Thyroid gland (tissue), 4 donors: Measurements from ENCODE around the gene TSPAN15. TPM values are rescaled to one million over a fixed set of nuclear protein-coding genes. Genes with fewer than 3 reads are reported as not detected.

ENCODE experiments used
- DNase-seq, 2 donors: peaks; one replicate each; pipeline ENCODE4 v3.0.0-alpha.2; 2019
- H3K27ac ChIP-seq, 3 donors: fragments of 200-600 bp; sonication (generic); 1 replicate in 2 of 3; 2 replicates in 1 of 3; pipeline ENCODE4 v1.5.1; 2016 to 2019; ENCODE audit warnings: mild to moderate bottlenecking in 1 of 3, moderate library complexity in 1 of 3
- H3K27me3 ChIP-seq: fragments of 200-600 bp; sonication (generic); one replicate; pipeline ENCODE4 v1.5.1; 2019
- H3K36me3 ChIP-seq, 2 donors: fragments of 200-600 bp; sonication (generic); one replicate each; pipeline ENCODE4 v1.5.1; 2016 to 2019
- H3K4me1 ChIP-seq, 2 donors: fragments of 200-600 bp; sonication (generic); one replicate each; pipeline ENCODE4 v1.5.1; 2017 to 2019
- H3K4me3 ChIP-seq, 3 donors: fragments of 200-600 bp; sonication (generic); replicated peaks in 1 of 3; 1 replicate in 2 of 3; 2 replicates in 1 of 3; pipeline ENCODE4 v1.5.1; 2016; ENCODE audit warnings: mild to moderate bottlenecking in 1 of 3
- H3K9me3 ChIP-seq: fragments of 200-600 bp; sonication (generic); one replicate; pipeline ENCODE4 v1.5.1; 2017
- POLR2A ChIP-seq, 2 donors: fragments of 450-650 bp; IDR thresholded peaks; one replicate each; pipeline ENCODE4 v1.6.1; 2017; ENCODE audit warnings: antibody characterized with exemption in 2 of 2, mild to moderate bottlenecking in 2 of 2, moderate library complexity in 1 of 2
- whole genome bisulfite sequencing, 2 donors: methylation state at CpG; one replicate each; pipeline ENCODE4 v1.1.5; 2017; 5-methylcytosine and 5-hydroxymethylcytosine counted together
- intact Hi-C: fragments of 100-400 bp; cut with DNase I; formaldehyde crosslinking; loops from one replicate; pipeline ENCODE4 v1.15.1; 2023
- total RNA-seq, 4 donors: library from RNA; depleted of rRNA; stranded (reverse); fragments of >200 nt; gene quantifications; one replicate each; pipeline ENCODE4 v1.2.3, GENCODE V29; 2016
- TF ChIP-seq, protein P1 (sequence below), 6 experiments: fragments of 200-600 bp in 3 of 6; fragments of 450-650 bp in 3 of 6; sonication (generic) in 3 of 6; IDR thresholded peaks; one replicate each; pipeline ENCODE4 v1.5.1; 2016 to 2019; ENCODE audit warnings: antibody characterized with exemption in 6 of 6, mild to moderate bottlenecking in 2 of 6, inconsistent platforms in 1 of 6, moderate library complexity in 1 of 6

TSPAN15 gene
- total RNA-seq, 4 donors from 2014 or later: 9.0 to 23.1 (median 17.2) TPM

DNA sequence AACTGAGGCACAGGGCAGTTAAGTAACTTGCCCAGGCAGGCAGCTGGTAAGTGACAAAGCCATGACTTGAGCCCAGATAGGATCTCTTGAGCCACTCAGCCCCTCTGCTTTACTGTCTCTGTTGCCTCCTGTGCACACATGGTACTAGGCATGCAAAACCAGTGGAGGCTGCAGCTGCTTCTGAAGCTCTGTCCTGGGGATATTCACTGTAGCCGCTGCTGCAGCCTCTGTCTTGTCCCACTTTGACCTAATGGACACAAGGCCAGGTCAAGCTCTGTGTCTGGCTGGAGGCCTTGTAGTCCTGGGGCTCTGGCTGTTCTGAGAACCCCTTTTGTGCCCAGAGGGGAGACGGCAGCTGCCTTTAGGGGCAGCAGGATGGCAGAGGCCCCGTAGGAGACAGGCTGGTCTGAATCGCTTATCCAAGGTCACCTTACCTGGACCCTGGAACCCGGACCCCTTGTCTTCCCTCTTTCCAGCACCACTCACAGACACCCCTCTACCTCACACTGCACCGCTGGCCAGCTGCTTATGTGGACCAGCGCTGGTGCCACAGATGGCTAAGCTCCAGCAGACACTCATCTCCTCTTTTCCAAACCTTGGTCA lies 57.6 kb downstream of the TSPAN15 start:
- no peak for TF ChIP-seq POLR2A (IDR thresholded peaks at IDR 0.05)
- TF ChIP-seq, protein P1, sequence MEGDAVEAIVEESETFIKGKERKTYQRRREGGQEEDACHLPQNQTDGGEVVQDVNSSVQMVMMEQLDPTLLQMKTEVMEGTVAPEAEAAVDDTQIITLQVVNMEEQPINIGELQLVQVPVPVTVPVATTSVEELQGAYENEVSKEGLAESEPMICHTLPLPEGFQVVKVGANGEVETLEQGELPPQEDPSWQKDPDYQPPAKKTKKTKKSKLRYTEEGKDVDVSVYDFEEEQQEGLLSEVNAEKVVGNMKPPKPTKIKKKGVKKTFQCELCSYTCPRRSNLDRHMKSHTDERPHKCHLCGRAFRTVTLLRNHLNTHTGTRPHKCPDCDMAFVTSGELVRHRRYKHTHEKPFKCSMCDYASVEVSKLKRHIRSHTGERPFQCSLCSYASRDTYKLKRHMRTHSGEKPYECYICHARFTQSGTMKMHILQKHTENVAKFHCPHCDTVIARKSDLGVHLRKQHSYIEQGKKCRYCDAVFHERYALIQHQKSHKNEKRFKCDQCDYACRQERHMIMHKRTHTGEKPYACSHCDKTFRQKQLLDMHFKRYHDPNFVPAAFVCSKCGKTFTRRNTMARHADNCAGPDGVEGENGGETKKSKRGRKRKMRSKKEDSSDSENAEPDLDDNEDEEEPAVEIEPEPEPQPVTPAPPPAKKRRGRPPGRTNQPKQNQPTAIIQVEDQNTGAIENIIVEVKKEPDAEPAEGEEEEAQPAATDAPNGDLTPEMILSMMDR (IDR thresholded peaks at IDR 0.05): no peak
- Histone ChIP-seq H3K4me1 (no peaks in the 10 kb centered on the region), H3K27me3 (no peaks in the 10 kb centered on the region), H3K4me3 (no peak overlapping the region), H3K27ac (no peak overlapping the region), H3K9me3 (no peaks in the 10 kb centered on the region), H3K36me3 (no peaks in the 10 kb centered on the region)
- WGBS, 2 donors: 89 to 93% methylated on average over 6 to 7 of the region's 7 CpGs
- DNase-seq: no peak
- intact Hi-C loops: loop anchor here (10.0 kb wide), 1 partner anchor 274 kb away; no protein-coding TSS in a partner anchor

DNA sequence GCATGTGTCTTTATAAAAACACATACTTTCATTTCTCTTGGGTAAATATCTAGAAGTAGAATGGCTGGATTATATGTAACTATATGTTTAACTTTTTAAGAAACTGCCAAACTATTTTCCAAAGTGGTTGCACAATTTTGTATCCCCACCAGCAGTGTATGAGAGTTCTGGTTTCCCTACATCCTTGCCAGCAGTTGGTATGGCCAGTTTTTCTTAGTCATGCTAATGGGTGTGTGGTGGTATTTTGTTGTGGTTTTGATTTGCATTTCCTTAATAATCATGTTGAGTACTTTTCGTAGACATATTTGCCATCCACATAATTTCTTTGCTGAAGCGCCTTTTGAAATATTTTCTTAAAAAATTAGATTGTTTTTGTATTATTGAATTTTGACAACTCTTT lies 61.6 kb downstream of the TSPAN15 start:
- H3K9me3 ChIP-seq: no peaks in the 10 kb centered on the region
- no peak overlapping the region for H3K27ac ChIP-seq
- no peaks in the 10 kb centered on the region for H3K4me1 ChIP-seq
- no peak overlapping the region for H3K4me3 ChIP-seq
- 46 to 49% methylated on average over 2 of the region's 2 CpGs for WGBS, 2 donors
- DNase-seq: no peak
- H3K27me3 ChIP-seq: no peaks in the 10 kb centered on the region
- intact Hi-C loops: no loop called here
- no peaks in the 10 kb centered on the region for H3K36me3 ChIP-seq
- TF ChIP-seq, protein P1 (IDR thresholded peaks at IDR 0.05): no peak
- no peak for TF ChIP-seq POLR2A (IDR thresholded peaks at IDR 0.05)

DNA sequence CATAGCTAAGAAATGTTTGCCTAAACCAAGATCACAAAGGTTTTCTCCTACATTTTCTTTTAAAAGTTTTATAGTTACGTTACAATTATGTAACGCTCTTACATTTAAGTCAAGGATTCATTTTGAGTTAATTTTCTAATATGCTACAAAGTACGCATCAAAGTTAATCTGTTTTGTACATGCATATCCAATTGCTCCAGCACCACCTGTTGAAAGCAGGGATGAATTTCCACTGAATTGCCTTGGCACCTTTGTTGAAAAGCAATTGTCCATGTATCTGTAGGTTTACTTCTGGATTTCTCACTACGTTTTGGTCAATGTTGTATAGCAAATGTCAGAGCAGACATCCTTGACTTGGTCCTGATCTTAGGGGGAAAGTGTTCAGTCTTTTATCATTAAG lies 62.4 kb downstream of the TSPAN15 start:
- Histone ChIP-seq H3K4me3 (no peak overlapping the region), H3K27ac (no peak overlapping the region), H3K4me1 (no peaks in the 10 kb centered on the region), H3K36me3 (no peaks in the 10 kb centered on the region), H3K9me3 (no peaks in the 10 kb centered on the region), H3K27me3 (no peaks in the 10 kb centered on the region)
- DNase-seq: no peak
- no peak for TF ChIP-seq POLR2A (IDR thresholded peaks at IDR 0.05)
- TF ChIP-seq, protein P1 (IDR thresholded peaks at IDR 0.05): no peak
- intact Hi-C loops: no loop called here
- WGBS, 2 donors: 92 to 93% methylated on average over 4 of the region's 4 CpGs

DNA sequence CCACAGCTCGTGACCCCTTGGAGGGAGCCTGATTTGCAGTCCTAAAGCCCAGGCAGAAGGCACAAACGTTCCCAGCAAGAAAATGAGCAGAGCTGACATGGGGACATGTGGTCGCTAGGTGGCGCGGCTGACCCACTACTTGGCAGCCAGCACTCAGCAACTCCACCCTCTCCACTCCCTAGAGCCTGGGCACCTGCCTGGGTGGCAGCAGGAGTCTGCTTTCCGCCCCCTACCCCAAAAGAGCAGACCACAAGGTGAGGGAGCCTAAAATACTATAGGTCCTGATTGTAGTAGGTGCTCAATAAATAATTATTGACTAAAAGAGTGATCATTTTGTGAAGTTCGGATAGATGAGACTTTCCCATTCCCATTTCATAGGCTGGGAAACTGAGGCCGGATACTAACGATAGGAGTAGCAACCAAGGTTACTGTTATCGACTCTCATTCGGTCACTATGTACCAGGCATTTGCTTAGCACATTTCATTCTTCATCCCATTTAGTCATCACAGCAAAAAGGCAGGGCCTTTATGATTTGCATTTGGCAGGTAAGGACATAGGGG lies 64.5 kb downstream of the TSPAN15 start:
- 27 to 33% methylated on average over 11 of the region's 11 CpGs for WGBS, 2 donors
- intact Hi-C loops: loop anchor here (5.0 kb wide), 1 partner anchor 122 kb away; no protein-coding TSS in a partner anchor
- H3K4me1 ChIP-seq: no peaks in the 10 kb centered on the region
- no peak for TF ChIP-seq POLR2A (IDR thresholded peaks at IDR 0.05)
- TF ChIP-seq, protein P1 (IDR thresholded peaks at IDR 0.05): peak; percentile 35 to 82 (median 71)
- H3K9me3 ChIP-seq: no peaks in the 10 kb centered on the region
- no peak overlapping the region for H3K27ac ChIP-seq
- H3K4me3 ChIP-seq: no peak overlapping the region
- no peaks in the 10 kb centered on the region for H3K27me3 ChIP-seq
- no peaks in the 10 kb centered on the region for H3K36me3 ChIP-seq
- DNase-seq: peak; percentile 65 to 71

DNA sequence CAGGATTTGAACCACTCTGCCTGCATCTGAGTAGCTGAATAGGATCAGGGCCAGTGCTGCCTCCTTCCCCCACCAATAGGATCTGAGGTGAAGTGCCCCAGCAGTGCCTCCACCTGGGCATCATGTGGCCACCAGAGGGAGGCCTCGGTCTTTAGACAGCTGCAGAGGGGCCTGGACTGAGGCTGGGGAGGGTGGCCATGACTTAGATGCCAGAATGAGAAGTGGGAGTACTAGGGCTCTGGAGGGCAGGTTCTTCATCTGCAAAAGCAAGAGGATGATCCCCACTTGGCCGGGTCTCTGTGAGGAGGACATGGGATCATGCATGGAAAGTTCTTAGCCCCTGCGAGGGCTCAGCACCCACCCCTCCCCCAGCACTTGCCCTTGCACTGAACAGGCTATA lies 65.1 kb downstream of the TSPAN15 start:
- 30 to 45% methylated on average over 3 of the region's 3 CpGs for WGBS, 2 donors
- DNase-seq: no peak

More for the DNA sequence above, 65.1 kb downstream of the TSPAN15 start:
- Histone ChIP-seq H3K4me3 (no peak overlapping the region), H3K27ac (no peak overlapping the region), H3K4me1 (no peaks in the 10 kb centered on the region), H3K36me3 (no peaks in the 10 kb centered on the region), H3K9me3 (no peaks in the 10 kb centered on the region), H3K27me3 (no peaks in the 10 kb centered on the region)
- TF ChIP-seq, protein P1 (IDR thresholded peaks at IDR 0.05): no peak
- no peak for TF ChIP-seq POLR2A (IDR thresholded peaks at IDR 0.05)
- intact Hi-C loops: loop anchor here (5.0 kb wide), 1 partner anchor 121 kb away; no protein-coding TSS in a partner anchor
